SKM-1 treated with dmso at 0.1 percent for 144 hours (cell line): ENCODE measurements around the gene CALU.

Experiments used
- DNase-seq: peaks from one replicate; lab custom pipeline; 2025; ENCODE audit not compliant: unreplicated experiment; lab: John Stamatoyannopoulos, UW

CALU gene

GRCh38 chr7:128783143-128783861 lies 44.1 kb downstream of the CALU start:
- DNase-seq, result no peak

- DNase-seq, result no peak
Measured at GRCh38 chr7:128785738-128786137, 46.6 kb downstream of the CALU start.

GRCh38 chr7:128788446-128789412 lies 49.6 kb downstream of the CALU start:
- no peak for DNase-seq

- DNase-seq, result no peak
Measured at GRCh38 chr7:128790315-128791041, 51.3 kb downstream of the CALU start.

- peak; percentile 26 for DNase-seq
Measured at GRCh38 chr7:128791121-128791971, 52.2 kb downstream of the CALU start, which contains the start of gene CCDC136. Gene CCDC136 (plus strand): TSS chr7:128791968. CDS start chr7:128792412, 444 bp downstream.

- DNase-seq, result no peak
Measured at GRCh38 chr7:128791972-128792327, 52.8 kb downstream of the CALU start.

- DNase-seq, result no peak
Measured at GRCh38 chr7:128792471-128793180, 53.5 kb downstream of the CALU start.

- DNase-seq, result no peak
Measured at GRCh38 chr7:128793181-128793547, 54.0 kb downstream of the CALU start.

- DNase-seq, result no peak
Measured at GRCh38 chr7:128794020-128794419, 54.9 kb downstream of the CALU start.

GRCh38 chr7:128794436-128794835 lies 55.3 kb downstream of the CALU start:
- no peak for DNase-seq

GRCh38 chr7:128795129-128795528 lies 56.0 kb downstream of the CALU start:
- no peak for DNase-seq

GRCh38 chr7:128796327-128796726 lies 57.2 kb downstream of the CALU start:
- DNase-seq, result no peak

- peak; percentile 30 for DNase-seq
Measured at GRCh38 chr7:128799451-128799850, 60.3 kb downstream of the CALU start.

- no peak for DNase-seq
Measured at GRCh38 chr7:128800567-128800966, 61.4 kb downstream of the CALU start.

- DNase-seq, result no peak
Measured at GRCh38 chr7:128801003-128801402, 61.8 kb downstream of the CALU start.

GRCh38 chr7:128801667-128802418 lies 62.7 kb downstream of the CALU start:
- DNase-seq, result no peak

- DNase-seq, result no peak
Measured at GRCh38 chr7:128804484-128804883, 65.3 kb downstream of the CALU start.

- no peak for DNase-seq
Measured at GRCh38 chr7:128805225-128805624, 66.1 kb downstream of the CALU start.

- DNase-seq, result no peak
Measured at GRCh38 chr7:128807191-128807590, 68.0 kb downstream of the CALU start.
